DMS79 treated with DMSO at 0.1 percent for 48 hours (cell line): ENCODE data around the gene ARHGAP35.
A peak's percentile ranks its signal among the peaks of the same experiment; 100 is the strongest.
"Not testable (repeated sequence)": the region's sequence is repeated elsewhere in the genome, so short reads cannot be mapped to it uniquely, and the experiment has no call there.

ENCODE experiments used
- DNase-seq: peaks from one replicate; lab custom pipeline; 2025; lab: John Stamatoyannopoulos, UW

Gene ARHGAP35

GRCh38 chr19:46860846-46861690 is at the start of gene ARHGAP35:
Gene ARHGAP35 (plus strand): TSS chr19:46860997. CDS start chr19:46918676, 57,679 bp downstream.
- no peak for DNase-seq

GRCh38 chr19:46812977-46813838 is 47.6 kb upstream of the ARHGAP35 start:
- DNase-seq = peak; percentile 36

DNA sequence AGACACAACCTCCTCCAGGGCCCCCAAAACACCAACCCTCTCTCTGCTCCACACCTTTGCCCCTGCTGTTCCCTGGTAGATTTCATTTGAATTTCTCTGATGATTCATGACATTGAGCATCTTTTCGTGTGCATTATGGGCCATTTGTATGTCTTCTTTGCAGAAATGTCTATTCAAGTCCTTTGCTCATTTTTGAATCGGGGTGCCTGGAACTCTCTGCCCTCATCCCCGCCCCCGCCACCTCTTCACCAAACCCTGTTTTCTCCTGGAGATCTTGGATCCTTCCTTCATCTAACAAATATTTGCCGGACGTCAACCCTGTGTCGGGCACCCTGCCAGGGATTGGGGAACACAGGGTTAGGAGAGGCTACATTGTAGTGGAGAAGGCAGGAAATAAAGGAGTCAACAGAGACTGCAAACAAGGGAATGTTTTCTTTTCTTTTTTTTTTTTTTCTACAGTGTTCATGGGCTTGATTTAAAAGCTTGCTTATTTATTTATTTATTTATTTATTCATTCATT is 46.9 kb upstream of the ARHGAP35 start:
- DNase-seq = peak; percentile 29

- no peak for DNase-seq
Measured at GRCh38 chr19:46815833-46816627, 44.8 kb upstream of the ARHGAP35 start.

DNA sequence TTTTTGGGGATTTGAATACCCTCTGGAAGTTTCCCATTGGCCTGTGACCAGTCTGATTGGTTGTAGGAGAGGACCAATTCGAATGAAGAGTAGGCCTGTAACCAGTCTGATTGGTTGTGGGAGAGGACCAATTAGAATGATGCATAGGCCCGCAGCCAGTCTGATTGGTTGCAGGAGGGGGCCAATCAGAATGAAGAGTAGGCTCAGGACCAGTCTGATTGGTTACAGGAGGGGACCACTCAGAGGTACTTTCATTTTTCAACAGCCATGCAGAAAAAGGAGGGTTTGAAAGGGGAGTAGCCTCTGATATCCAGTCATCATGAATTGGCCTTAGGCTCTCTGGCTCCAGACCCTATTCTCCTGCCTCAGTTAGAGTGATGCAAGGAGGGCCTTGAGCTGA is 42.0 kb upstream of the ARHGAP35 start:
- no peak for DNase-seq

- DNase-seq = no peak
Measured at GRCh38 chr19:46821512-46822409, 39.0 kb upstream of the ARHGAP35 start.

DNA sequence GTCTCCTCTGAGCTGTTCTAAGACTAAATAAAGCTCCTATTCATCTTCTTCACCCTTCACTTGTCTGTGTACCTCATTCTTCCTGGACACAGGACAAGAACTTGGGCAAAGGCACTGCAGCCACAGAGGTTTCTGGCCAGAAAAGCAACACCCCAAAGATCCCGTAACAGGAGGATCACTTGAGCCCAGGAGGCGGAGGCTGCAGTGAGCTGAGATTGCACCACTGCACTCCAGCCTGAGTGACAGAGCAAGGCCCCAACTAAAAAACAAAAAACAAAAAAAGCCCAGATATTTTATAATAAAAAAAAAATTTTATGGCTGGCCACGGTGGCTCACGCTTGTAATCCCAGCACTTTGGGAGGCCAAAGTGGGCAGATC is 38.4 kb upstream of the ARHGAP35 start:
- not testable (repeated sequence) for DNase-seq

DNA sequence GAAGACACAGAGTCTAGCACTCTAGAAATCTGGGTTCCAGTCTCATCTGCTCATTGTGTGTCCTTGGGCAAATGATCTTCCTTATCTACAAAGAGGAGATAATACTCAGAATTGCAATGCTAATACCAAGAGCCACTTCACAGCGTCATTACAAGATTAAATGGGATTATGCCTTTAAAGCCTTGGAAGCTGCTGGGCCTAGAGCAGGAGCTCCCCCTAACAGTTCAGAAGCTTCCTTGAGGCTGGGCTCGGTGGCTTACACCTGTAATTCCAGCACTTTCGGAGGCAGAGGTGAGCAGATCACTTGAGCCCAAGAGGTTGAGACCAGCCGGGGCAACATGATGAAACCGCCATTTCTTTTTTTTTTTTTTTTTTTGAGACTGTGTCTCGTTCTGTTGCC is 37.7 kb upstream of the ARHGAP35 start:
- no peak for DNase-seq

- DNase-seq = no peak
Measured at GRCh38 chr19:46824890-46825730, 35.7 kb upstream of the ARHGAP35 start.

DNA sequence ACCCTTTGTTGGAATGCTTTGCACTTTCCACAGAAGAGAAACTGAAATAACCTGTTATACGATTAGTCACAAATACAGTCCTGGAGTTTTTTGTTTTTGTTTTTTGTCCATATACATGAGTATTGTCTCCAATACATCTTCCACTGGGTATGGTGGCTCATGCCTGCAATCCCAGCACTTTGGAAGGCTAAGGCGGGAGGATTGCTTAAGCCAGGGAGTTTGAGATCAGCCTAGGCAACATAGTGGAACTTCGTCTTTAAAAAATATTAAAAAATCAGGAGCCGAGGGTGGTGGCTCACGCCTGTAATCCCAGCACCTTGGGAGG is 35.1 kb upstream of the ARHGAP35 start:
- DNase-seq = no peak

DNA sequence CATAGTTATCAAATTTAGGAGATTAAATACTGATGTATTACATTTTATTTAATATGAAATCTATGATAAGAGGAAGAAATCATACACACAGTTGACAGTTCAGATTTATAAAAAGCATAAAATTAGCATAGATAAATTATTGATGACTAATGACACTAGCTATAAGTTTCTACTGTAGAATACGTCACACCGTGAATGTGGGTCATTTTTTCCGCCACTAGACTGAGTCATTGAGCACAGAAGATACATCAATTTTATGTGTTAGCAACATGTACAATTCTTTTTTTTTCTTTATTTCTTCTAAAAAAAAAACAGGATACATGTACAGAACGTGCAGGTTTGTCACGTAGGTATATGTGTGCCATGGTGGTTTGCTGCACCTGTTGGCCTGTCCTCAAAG is 32.3 kb upstream of the ARHGAP35 start:
- no peak for DNase-seq

DNA sequence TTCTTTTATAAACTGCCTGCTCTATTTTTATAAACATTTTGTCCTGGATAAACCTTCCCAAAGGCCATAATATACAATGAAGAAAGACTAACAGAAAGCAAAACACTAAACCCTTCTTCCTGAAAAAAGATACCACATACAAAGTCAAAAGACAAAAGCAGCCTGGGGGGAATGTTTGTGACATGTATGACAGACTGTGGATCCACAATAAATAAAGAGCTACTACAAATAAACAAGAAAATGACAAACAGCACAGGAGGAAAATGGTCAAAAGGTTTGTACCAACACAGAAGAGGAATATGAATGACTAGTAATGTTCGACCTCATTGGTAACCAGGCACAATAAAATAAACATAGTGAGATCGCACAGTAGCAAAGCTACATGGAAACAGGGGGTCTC is 29.9 kb upstream of the ARHGAP35 start:
- no peak for DNase-seq

DNA sequence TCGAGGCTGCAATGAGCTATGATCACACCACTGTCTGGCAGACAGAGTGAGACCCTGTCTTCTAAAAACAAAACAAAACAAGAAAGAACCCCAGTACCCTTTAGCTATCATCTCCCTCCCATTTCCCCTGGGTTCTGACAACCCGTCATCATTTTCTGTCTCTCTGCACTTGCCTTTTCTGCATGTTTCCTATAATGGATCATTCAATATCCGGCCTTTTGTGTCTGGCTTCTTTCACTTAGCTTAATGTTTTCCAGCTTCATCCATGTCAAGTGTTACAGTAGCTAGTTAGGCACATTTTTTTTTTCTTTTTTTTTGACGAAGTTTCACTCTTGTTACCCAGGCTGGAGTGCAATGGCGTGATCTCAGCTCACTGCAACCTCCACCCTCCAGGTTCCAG is 26.7 kb upstream of the ARHGAP35 start:
- no peak for DNase-seq

DNA sequence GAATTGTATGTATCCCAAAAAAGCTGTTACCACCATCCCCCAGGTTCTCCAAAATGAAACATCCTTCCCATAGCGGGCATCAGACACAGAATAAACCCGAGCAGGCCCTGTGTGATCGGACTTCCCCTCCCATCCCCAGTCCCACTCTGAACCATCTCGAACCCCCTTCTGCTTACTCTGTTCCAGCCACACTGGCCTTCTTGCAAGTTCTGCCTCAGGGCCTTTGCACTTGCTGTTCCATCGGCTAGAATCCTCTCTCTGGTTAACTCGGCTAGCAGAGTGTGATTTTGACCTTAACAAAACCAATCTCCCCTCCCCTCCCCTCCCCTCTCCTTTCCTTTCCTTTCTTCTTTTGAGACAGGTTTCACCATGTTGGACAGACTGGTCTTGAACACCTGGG is 25.8 kb upstream of the ARHGAP35 start:
- no peak for DNase-seq

DNA sequence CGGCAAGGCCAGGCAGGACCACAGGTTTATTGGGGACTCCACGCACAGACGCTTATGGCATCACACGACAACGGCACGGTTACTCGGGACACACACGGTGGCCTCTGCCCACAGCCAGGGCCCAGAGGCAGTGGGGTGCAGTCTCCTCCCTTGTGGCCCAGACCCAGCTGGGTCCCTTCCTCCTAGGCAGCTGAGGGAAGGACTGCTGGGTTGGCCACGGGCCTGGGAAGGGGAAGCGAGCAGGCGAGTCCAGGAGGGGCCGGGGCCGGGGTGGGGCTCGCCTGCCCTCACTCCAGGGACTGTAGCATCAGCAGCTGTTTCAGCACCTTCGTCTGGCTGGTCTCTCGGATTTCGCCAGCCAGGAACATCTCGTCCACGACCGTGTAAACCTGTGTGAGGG is 22.6 kb upstream of the ARHGAP35 start:
- no peak for DNase-seq

- DNase-seq = no peak
Measured at GRCh38 chr19:46839752-46840497, 20.9 kb upstream of the ARHGAP35 start.

DNA sequence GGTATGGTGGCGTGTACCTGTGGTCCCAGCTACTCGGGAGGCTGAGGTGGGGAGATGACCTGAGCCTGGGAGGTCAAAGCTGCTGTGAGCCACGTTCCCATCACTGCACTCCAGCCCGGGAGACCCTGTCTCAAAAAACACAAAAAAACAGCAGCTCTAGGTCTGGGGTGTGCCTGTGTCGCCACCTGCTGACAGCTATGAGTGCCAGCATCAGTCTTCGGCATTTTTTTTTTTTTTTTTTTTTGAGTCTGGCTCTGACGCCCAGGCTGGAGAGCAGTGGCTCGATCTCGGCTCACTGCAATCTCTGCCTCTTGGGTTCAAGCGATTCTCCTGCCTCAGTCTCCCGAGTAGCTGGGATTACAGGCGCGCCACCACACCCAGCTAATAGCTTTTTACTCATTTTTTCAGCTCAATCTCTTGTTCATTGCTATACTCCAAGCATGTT is 20.3 kb upstream of the ARHGAP35 start:
- DNase-seq = peak; percentile 60

- no peak for DNase-seq
Measured at GRCh38 chr19:46841458-46842083, 19.2 kb upstream of the ARHGAP35 start.

- DNase-seq = no peak
Measured at GRCh38 chr19:46842791-46843190, 18.0 kb upstream of the ARHGAP35 start.
